ENCODE results near the gene PRUNE1.

The PRUNE1 gene

GRCh38 chr1:151008244-151009205 is at the start of gene PRUNE1:
TSS of gene PRUNE1 (plus strand) at chr1:151008449. CDS start at chr1:151008633, 184 bp downstream.
- peak; percentile 83 to 85 for DNase-seq (ENCODE audit: low read depth in 2 of 2)

GRCh38 chr1:150960646-150961045 is 47.6 kb upstream of the PRUNE1 start:
- no peak for DNase-seq (ENCODE audit: low read depth in 2 of 2)

GRCh38 chr1:150961756-150962155 is 46.5 kb upstream of the PRUNE1 start:
- no peak for DNase-seq (ENCODE audit: low read depth in 2 of 2)

GRCh38 chr1:150963321-150964163 is 44.7 kb upstream of the PRUNE1 start:
- DNase-seq (ENCODE audit: low read depth in 2 of 2), result no peak

GRCh38 chr1:150964164-150964489 is 44.1 kb upstream of the PRUNE1 start:
- no peak for DNase-seq (ENCODE audit: low read depth in 2 of 2)

- DNase-seq (ENCODE audit: low read depth in 2 of 2), result no peak
Measured at GRCh38 chr1:150965605-150966004, 42.6 kb upstream of the PRUNE1 start.

- DNase-seq (ENCODE audit: low read depth in 2 of 2), result no peak
Measured at GRCh38 chr1:150966011-150966410, 42.2 kb upstream of the PRUNE1 start.

GRCh38 chr1:150967936-150968335 is 40.3 kb upstream of the PRUNE1 start:
- no peak for DNase-seq (ENCODE audit: low read depth in 2 of 2)

GRCh38 chr1:150968491-150968890 is 39.8 kb upstream of the PRUNE1 start:
- DNase-seq (ENCODE audit: low read depth in 2 of 2), result no peak

- no peak for DNase-seq (ENCODE audit: low read depth in 2 of 2)
Measured at GRCh38 chr1:150969626-150970025, 38.6 kb upstream of the PRUNE1 start.

- DNase-seq (ENCODE audit: low read depth in 2 of 2), result no peak
Measured at GRCh38 chr1:150970808-150971582, 37.3 kb upstream of the PRUNE1 start.

- no peak for DNase-seq (ENCODE audit: low read depth in 2 of 2)
Measured at GRCh38 chr1:150971583-150972416, 36.4 kb upstream of the PRUNE1 start.

- no peak for DNase-seq (ENCODE audit: low read depth in 2 of 2)
Measured at GRCh38 chr1:150972417-150972940, 35.8 kb upstream of the PRUNE1 start.

- no peak for DNase-seq (ENCODE audit: low read depth in 2 of 2)
Measured at GRCh38 chr1:150973258-150973835, 34.9 kb upstream of the PRUNE1 start.

- DNase-seq (ENCODE audit: low read depth in 2 of 2), result no peak
Measured at GRCh38 chr1:150973836-150974579, 34.2 kb upstream of the PRUNE1 start.

- DNase-seq (ENCODE audit: low read depth in 2 of 2), result peak; percentile 54 to 63
Measured at GRCh38 chr1:150974580-150975478, 33.4 kb upstream of the PRUNE1 start, which contains the start of gene CERS2. TSS of gene CERS2 (minus strand) at chr1:150974835. CDS start at chr1:150969090, 5,745 bp downstream.

- no peak for DNase-seq (ENCODE audit: low read depth in 2 of 2)
Measured at GRCh38 chr1:150976401-150976821, 31.8 kb upstream of the PRUNE1 start.
